ENCODE results near the gene PML.

PML gene

DNA sequence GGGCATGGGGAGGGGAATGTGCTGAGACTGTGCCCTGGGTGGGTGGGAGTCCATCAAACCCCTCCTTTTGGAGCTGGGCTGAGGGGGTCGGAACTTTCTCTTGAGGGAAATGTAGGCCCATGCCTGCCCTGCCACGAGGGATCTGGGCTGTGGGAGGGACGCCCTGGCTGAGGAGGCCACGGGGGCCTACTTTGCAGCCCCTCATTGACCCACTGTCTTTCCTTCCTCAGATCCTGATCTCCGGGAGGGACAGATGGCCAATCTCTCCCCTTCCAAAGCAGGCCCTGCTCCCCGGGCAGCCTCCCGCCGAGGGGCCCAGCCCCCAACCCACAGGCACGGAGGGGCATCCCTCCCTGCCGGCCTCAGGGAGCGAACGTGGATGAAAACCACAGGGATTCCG is 42.9 kb upstream of the PML start:
- peaks cover 29% of the 10 kb centered on the region for H3K36me3 ChIP-seq (replicated peaks)
- H3K4me3 ChIP-seq (ENCODE audit: low read depth, low read length): no peak overlapping the region
- no peak for DNase-seq
- no peaks in the 10 kb centered on the region for H3K27me3 ChIP-seq (replicated peaks)
- in situ Hi-C loops (cut with HindIII; ENCODE audit: low pct_ligation_motif_present, low sequenced_read_pairs): no loop called here
- H3K27ac ChIP-seq: peak overlapping the region; percentile 62
- TF ChIP-seq, protein P1, sequence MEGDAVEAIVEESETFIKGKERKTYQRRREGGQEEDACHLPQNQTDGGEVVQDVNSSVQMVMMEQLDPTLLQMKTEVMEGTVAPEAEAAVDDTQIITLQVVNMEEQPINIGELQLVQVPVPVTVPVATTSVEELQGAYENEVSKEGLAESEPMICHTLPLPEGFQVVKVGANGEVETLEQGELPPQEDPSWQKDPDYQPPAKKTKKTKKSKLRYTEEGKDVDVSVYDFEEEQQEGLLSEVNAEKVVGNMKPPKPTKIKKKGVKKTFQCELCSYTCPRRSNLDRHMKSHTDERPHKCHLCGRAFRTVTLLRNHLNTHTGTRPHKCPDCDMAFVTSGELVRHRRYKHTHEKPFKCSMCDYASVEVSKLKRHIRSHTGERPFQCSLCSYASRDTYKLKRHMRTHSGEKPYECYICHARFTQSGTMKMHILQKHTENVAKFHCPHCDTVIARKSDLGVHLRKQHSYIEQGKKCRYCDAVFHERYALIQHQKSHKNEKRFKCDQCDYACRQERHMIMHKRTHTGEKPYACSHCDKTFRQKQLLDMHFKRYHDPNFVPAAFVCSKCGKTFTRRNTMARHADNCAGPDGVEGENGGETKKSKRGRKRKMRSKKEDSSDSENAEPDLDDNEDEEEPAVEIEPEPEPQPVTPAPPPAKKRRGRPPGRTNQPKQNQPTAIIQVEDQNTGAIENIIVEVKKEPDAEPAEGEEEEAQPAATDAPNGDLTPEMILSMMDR (IDR thresholded peaks at IDR 0.05; ENCODE audit: low read depth, low read length, missing control alignments): no peak

DNA sequence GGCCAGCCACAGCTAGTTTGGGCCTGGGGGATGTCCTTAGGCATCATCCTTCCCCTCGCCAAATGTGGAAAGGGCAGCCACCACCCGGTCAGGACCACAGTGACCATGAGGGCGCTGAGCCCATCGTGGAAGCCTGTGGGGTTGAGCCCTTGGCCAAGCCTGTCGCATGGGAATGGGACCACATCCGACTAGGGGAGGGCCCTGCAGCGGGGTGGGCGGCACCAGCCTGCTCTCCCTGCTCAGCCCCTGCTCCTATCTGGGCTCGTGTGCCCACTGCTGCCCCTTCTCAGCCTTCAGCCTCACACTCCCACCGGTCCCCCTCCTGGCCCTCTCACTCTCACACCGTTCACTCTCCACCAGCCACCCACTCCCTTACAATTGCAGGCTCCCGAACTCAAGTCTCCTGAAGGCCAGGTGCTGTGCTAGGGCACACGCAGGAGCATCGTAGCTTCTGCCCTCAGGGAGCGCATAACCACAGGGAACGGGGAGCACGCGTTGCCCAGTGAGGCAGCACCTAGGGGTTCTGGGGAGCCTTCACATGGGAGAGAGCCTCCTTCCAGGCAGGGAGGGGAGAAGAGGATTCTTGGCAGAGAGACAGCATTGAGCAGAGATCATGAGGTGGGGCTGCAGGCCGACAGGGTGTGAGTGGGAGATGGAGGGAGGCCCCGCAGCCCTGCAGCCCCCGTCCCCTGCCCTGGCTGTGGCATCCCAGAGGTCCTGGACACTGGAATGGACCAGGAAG is 42.2 kb upstream of the PML start:
- Histone ChIP-seq H3K27ac (no peak overlapping the region), H3K36me3 (replicated peaks) (peaks cover 25% of the 10 kb centered on the region), H3K4me3 (ENCODE audit: low read depth, low read length) (no peak overlapping the region), H3K27me3 (replicated peaks) (no peaks in the 10 kb centered on the region)
- no peak for DNase-seq
- TF ChIP-seq, protein P1 (IDR thresholded peaks at IDR 0.05; ENCODE audit: low read depth, low read length, missing control alignments): no peak
- in situ Hi-C loops (cut with HindIII; ENCODE audit: low pct_ligation_motif_present, low sequenced_read_pairs): no loop called here

DNA sequence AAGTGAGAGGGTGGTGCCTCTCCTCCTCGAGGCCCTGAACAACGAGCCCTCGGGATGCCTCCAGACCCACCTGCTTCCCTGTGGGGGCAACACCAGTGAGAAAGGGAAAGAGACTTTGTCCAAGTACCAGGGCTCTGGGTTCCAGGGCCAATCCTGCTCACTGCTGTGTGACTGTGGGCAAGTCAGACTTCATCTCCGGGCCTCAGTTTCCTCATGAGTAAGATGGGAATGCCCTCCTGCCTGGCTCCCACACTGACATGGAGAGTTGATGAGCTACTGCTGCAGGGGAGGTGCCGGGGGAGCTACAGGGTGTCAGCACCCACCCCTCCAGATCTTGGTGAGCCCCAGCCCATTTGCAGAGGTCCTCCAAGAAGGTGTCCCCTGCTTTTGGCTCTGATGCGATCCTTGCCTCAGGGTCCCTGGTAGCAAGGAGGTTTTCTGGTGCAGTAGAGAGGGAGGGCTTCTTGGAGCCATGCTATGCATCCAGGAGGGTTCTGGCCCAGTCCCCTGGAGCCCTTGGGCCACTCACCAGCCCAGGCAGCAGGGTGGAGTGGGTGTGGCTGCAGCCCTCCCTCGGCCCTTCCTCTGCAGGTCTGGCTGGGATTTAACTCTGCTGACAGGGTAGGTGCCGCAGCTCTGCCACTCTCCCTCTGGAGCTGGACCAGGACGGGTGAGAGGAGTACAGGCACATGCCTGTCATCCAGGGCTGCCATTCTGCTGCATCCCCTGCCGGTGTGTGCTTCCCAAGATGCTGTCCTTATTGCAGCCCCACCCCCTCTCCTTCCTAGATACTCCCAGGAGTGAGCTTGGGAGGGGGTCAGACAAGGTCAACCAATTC is 41.4 kb upstream of the PML start:
- no peak overlapping the region for H3K4me3 ChIP-seq (ENCODE audit: low read depth, low read length)
- in situ Hi-C loops (cut with HindIII; ENCODE audit: low pct_ligation_motif_present, low sequenced_read_pairs): no loop called here
- H3K36me3 ChIP-seq (replicated peaks): peaks cover 25% of the 10 kb centered on the region
- no peak overlapping the region for H3K27ac ChIP-seq
- TF ChIP-seq, protein P1 (IDR thresholded peaks at IDR 0.05; ENCODE audit: low read depth, low read length, missing control alignments): no peak
- H3K27me3 ChIP-seq (replicated peaks): no peaks in the 10 kb centered on the region
- no peak for DNase-seq

DNA sequence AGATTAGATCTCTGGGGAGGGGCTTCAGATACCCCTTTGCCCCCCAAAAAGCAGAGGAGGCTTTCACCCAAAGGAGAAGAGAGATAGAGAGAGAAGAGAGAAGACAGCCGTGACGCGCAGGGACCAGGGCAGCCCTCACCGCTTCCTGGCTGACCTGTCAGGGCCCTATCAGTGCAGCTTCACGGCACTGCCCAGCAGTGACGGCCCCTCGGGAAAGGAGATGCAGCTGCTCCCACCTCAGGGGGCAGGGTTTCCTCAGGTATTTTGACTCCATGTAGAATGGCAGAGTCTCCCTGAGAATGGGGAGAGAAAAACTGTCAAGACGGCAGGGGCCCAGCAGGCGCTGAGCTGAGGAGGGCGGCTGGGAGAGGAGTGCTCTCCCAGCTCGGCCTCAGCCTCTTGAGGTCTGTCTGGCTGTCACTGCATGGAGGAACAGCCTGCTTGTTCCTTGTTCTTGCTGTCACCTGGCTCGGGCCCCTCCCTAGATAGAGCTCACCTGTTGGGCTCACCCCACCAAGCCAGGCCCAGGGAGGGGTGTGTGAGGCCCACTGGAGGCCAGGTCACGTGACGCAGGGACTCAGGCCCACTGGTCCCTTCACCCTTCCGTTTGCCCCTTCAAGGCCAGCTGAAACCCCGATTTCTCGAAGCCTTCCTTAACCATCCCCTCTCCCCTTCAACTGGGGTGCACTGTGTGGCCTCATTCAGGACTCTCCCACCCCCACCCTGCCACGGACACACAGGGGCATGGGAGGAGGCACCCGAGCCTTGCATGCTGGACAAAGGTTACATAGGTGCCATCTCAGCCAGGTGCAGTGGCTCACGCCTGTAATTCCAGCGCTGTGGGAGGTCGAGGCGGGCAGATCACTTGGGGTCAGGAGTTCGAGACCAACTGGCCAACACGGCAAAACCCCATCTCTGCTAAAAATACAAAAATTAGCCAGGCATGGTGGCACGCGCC is 40.0 kb upstream of the PML start:
- TF ChIP-seq, protein P1 (IDR thresholded peaks at IDR 0.05; ENCODE audit: low read depth, low read length, missing control alignments): no peak
- Histone ChIP-seq H3K27me3 (replicated peaks) (no peaks in the 10 kb centered on the region), H3K4me3 (ENCODE audit: low read depth, low read length) (no peak overlapping the region), H3K27ac (no peak overlapping the region), H3K36me3 (replicated peaks) (peaks cover 12% of the 10 kb centered on the region)
- no peak for DNase-seq
- in situ Hi-C loops (cut with HindIII; ENCODE audit: low pct_ligation_motif_present, low sequenced_read_pairs): no loop called here

DNA sequence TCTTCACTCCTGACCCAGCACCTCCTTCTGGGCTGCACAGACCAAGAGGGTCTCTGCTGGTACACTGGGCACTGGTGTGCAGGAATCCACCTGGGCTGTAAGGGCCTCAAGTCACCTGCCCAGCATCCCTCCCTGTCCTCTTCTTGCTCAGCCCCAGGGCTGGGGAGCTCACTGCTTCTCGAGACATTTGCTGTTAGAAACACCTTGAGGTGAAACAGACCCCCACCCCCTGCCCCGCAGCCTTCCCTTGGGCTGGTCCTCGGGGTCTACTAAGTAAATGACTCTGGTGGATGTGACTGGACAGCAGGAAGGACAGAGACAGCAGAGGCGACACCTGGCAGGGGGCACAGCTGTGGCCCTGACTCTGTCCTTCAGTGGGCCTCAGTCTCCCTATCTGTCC is 39.2 kb upstream of the PML start:
- DNase-seq: no peak
- no peaks in the 10 kb centered on the region for H3K27me3 ChIP-seq (replicated peaks)
- TF ChIP-seq, protein P1 (IDR thresholded peaks at IDR 0.05; ENCODE audit: low read depth, low read length, missing control alignments): no peak
- H3K36me3 ChIP-seq (replicated peaks): peaks cover 7% of the 10 kb centered on the region
- H3K27ac ChIP-seq: no peak overlapping the region
- in situ Hi-C loops (cut with HindIII; ENCODE audit: low pct_ligation_motif_present, low sequenced_read_pairs): no loop called here
- no peak overlapping the region for H3K4me3 ChIP-seq (ENCODE audit: low read depth, low read length)

Measured in brain microvascular endothelial cell (primary cell).